Measurements from ENCODE around the gene ADH7.

GRCh38 chr4:99435154-99435553 is at the start of gene ADH7:
- TF ChIP-seq RAD21 (CRISPR knock-in tag; conservative IDR thresholded peaks at IDR 0.05 in 1 of 2, IDR thresholded peaks at IDR 0.05 in 1 of 2) (no peak), HNRNPLL (IDR thresholded peaks at IDR 0.05; ENCODE audit: low read depth, low read length, poor library complexity, severe bottlenecking) (no peak), ELF2 (CRISPR knock-in tag; IDR thresholded peaks at IDR 0.05) (no peak), CHAMP1 (IDR thresholded peaks at IDR 0.05) (no peak), MYC (IDR thresholded peaks at IDR 0.05; ENCODE audit: low read depth, low read length) (no peak), MYC (CRISPR knock-in tag; IDR thresholded peaks at IDR 0.05; ENCODE audit: borderline replicate concordance, low read depth) (no peak), EP300 (IDR thresholded peaks at IDR 0.05; ENCODE audit: low read length) (no peak), CXXC5 (CRISPR knock-in tag; IDR thresholded peaks at IDR 0.05) (no peak), E2F1 (CRISPR knock-in tag; IDR thresholded peaks at IDR 0.05) (no peak), JUND (IDR thresholded peaks at IDR 0.05; ENCODE audit: borderline replicate concordance, low read depth, low read length) (no peak), JUND (tag; IDR thresholded peaks at IDR 0.05; ENCODE audit: borderline replicate concordance, low read depth, low read length) (no peak), EZH2 (IDR thresholded peaks at IDR 0.05; ENCODE audit: borderline replicate concordance, low read depth, low read length) (no peak), NKRF (IDR thresholded peaks at IDR 0.05; ENCODE audit: borderline replicate concordance) (no peak), ASH1L (IDR thresholded peaks at IDR 0.05; ENCODE audit: borderline replicate concordance, low read depth, partially characterized antibody) (no peak)
